Glutamatergic neuron (in vitro differentiated cells): ENCODE data around the gene OR4X1. TPM values are rescaled to one million over a fixed set of nuclear protein-coding genes. Genes with fewer than 3 reads are reported as not detected.
A peak's percentile ranks its signal among the peaks of the same experiment; 100 is the strongest.
"Not testable (repeated sequence)": the region's sequence is repeated elsewhere in the genome, so short reads cannot be mapped to it uniquely, and the experiment has no call there.

Source experiments
- DNase-seq: peaks from one replicate; pipeline ENCODE4 v3.0.0; 2022
- H3K27ac Mint-ChIP-seq: one replicate; pipeline ENCODE4 v1.8.0; 2020; ENCODE audit warnings: mild to moderate bottlenecking, mixed read lengths, inconsistent platforms; ENCODE audit not compliant: unreplicated experiment
- H3K27me3 Mint-ChIP-seq: one replicate; pipeline ENCODE4 v1.8.0; 2020; ENCODE audit warnings: mild to moderate bottlenecking, moderate library complexity, mixed read lengths, inconsistent platforms; ENCODE audit not compliant: unreplicated experiment
- H3K36me3 Mint-ChIP-seq: one replicate; pipeline ENCODE4 v1.8.0; 2020; ENCODE audit warnings: mild to moderate bottlenecking, mixed read lengths, inconsistent platforms; ENCODE audit not compliant: unreplicated experiment
- H3K4me1 Mint-ChIP-seq: one replicate; pipeline ENCODE4 v1.8.0; 2020; ENCODE audit warnings: mild to moderate bottlenecking, low read depth, mixed read lengths, inconsistent platforms; ENCODE audit not compliant: unreplicated experiment
- H3K4me3 Mint-ChIP-seq: one replicate; pipeline ENCODE4 v1.8.0; 2020; ENCODE audit warnings: mild to moderate bottlenecking, mixed read lengths, inconsistent platforms; ENCODE audit not compliant: unreplicated experiment
- H3K9me3 Mint-ChIP-seq: one replicate; pipeline ENCODE4 v1.8.0; 2020; ENCODE audit warnings: mild to moderate bottlenecking, moderate library complexity, mixed read lengths, inconsistent platforms; ENCODE audit not compliant: unreplicated experiment
- CTCF ChIP-seq: fragments of 200-600 bp; sonication (generic); IDR thresholded peaks from one replicate; pipeline ENCODE4 v1.5.0; 2021; ENCODE audit not compliant: partially characterized antibody, unreplicated experiment
- total RNA-seq: library from RNA; stranded (reverse); fragmentation: NEBNext Ultra II Directional; extraction: Animal tissue kit (Norgen Biotek cat#: 25700); gene quantifications from one replicate; pipeline ENCODE4 v1.2.1, GENCODE V29; 2021; ENCODE audit not compliant: unreplicated experiment

OR4X1 gene
- total RNA-seq, 1 donor from 2014 or later, result not detected

DNA sequence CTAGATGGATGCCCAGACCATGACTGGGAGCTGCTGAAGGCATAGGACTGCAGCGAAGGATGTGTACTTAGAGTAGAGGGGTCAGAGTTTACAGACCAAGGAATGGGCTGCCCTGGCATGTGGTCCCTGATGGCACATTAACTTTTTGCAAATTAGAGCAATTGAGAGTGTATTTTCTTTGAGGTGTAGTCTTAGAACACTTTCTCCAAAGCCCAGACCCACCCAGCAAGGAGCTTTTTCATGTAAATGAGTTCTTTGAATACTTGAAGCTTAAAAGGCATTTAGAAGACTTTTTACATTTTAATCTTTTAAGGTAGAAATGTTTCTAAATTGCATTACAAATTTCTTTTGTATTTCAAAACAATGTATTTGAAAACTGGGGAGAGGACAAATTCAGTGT, 8.9 kb downstream of the OR4X1 start:
- Mint-ChIP-seq H3K4me1 (no peaks in the 10 kb centered on the region), H3K4me3 (no peak overlapping the region), H3K27ac (no peak overlapping the region), H3K9me3 (no peaks in the 10 kb centered on the region), H3K36me3 (no peaks in the 10 kb centered on the region), H3K27me3 (no peaks in the 10 kb centered on the region)
- TF ChIP-seq CTCF, result no peak
- DNase-seq, result no peak

DNA sequence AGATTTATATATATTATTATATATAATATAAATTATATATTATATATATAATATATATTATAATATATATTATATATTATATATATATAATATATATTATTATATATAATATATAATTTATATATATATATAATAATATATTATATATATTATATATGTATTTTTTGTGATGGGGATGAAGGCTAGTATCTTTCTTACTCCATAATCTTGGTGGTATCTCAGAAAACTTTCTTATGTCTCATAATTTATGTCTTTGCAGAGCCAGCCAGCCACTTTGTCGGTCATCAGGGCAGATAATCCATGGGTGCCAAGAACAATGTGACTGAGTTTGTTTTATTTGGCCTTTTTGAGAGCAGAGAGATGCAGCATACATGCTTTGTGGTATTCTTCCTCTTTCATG, 42.3 kb downstream of the OR4X1 start, which contains the start of gene OR4S1:
TSS of gene OR4S1 (plus strand) at position 301 of the 400 bp plus-strand sequence. CDS start at position 301, 0 bp downstream.
- no peak for TF ChIP-seq CTCF
- no peak within 1 kb of the TSS for H3K4me3 Mint-ChIP-seq
- H3K27me3 Mint-ChIP-seq, result peaks cover 4% of the 10 kb centered on the region
- no peak for DNase-seq
- H3K4me1 Mint-ChIP-seq, result no peaks in the 10 kb centered on the region
- no peak within 1 kb of the TSS for H3K27ac Mint-ChIP-seq
- H3K36me3 Mint-ChIP-seq, result no peaks in the 10 kb centered on the region
- H3K9me3 Mint-ChIP-seq, result no peaks in the 10 kb centered on the region

GRCh38 chr11:48307760-48308386, 44.2 kb downstream of the OR4X1 start:
- Mint-ChIP-seq H3K4me1 (no peaks in the 10 kb centered on the region), H3K4me3 (no peak overlapping the region), H3K9me3 (no peaks in the 10 kb centered on the region), H3K27ac (no peak overlapping the region), H3K36me3 (no peaks in the 10 kb centered on the region), H3K27me3 (peaks cover 4% of the 10 kb centered on the region)
- TF ChIP-seq CTCF, result peak; percentile 84
- DNase-seq, result peak; percentile 72

DNA sequence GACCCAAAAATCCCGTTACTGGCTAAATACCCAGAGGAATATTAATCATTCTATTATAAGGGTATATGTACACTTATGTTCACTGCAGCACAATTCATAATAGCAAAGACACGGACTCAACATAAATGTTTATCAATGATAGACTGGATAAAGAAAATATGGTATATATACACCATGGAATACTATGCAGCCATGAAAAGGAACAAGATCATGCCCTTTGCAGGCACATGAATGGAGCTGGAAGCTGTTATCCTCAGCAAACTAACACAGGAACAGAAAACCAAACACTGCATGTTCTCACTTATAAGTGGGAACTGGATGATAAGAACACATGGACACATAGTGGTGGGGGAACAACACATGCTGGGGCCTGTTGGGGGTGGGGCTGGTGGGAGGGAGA, 49.9 kb downstream of the OR4X1 start:
- not testable (repeated sequence) for H3K4me3 Mint-ChIP-seq, H3K27me3 Mint-ChIP-seq, H3K36me3 Mint-ChIP-seq, H3K9me3 Mint-ChIP-seq, H3K27ac Mint-ChIP-seq, DNase-seq, H3K4me1 Mint-ChIP-seq

Other genes with a start within 250 kb of the OR4X1 start
- gene OR4B1, start 47.1 kb upstream of the OR4X1 start, total RNA-seq, result not detected
- not detected for gene OR4X2, start 18.8 kb upstream of the OR4X1 start, total RNA-seq
- gene OR4S1, start 42.4 kb downstream of the OR4X1 start, total RNA-seq, result not detected
- gene OR4C3, start 61.1 kb downstream of the OR4X1 start, total RNA-seq, result not detected
- gene OR4C5, start 102.6 kb downstream of the OR4X1 start, total RNA-seq, result not detected
- gene OR4A47, start 224.9 kb downstream of the OR4X1 start, total RNA-seq, result not detected